Prostate gland (tissue), 2 donors: ENCODE measurements around the gene ILRUN. TPM values are rescaled to one million over a fixed set of nuclear protein-coding genes. Genes with fewer than 3 reads are reported as not detected.
"Not testable (repeated sequence)": the region's sequence is repeated elsewhere in the genome, so short reads cannot be mapped to it uniquely, and the experiment has no call there.

Experiments used
- DNase-seq: peaks from one replicate; pipeline ENCODE4 v3.0.0-alpha.2; 2019; ENCODE audit warnings: low spot score
- H3K27ac ChIP-seq, 2 donors: fragments of 200-600 bp; sonication (generic); 2 replicates each; pipeline ENCODE4 v1.5.1; 2017 to 2019
- H3K27me3 ChIP-seq: fragments of 200-600 bp; sonication (generic); replicated peaks from 2 replicates; pipeline ENCODE4 v1.5.1; 2019; ENCODE audit not compliant: insufficient read depth
- H3K36me3 ChIP-seq, 2 donors: fragments of 200-600 bp; sonication (generic); 1 replicate in 1 of 2; 2 replicates in 1 of 2; pipeline versions ENCODE4 v1.5.1 to v1.8.1; 2017 to 2019
- H3K4me1 ChIP-seq: fragments of 200-600 bp; sonication (generic); replicated peaks from 2 replicates; pipeline ENCODE4 v1.5.1; 2019
- H3K4me3 ChIP-seq, 2 donors: fragments of 200-600 bp; sonication (generic); 2 replicates each; pipeline ENCODE4 v1.5.1; 2017 to 2019
- H3K9me3 ChIP-seq: fragments of 200-600 bp; sonication (generic); 2 replicates; pipeline ENCODE4 v1.5.1; 2017
- POLR2A ChIP-seq: fragments of 450-650 bp; IDR thresholded peaks from one replicate; pipeline ENCODE4 v1.6.1; 2016; ENCODE audit warnings: antibody characterized with exemption, mild to moderate bottlenecking
- POLR2AphosphoS5 ChIP-seq: sonication (generic); formaldehyde crosslinking; IDR thresholded peaks from one replicate; pipeline ENCODE4 v1.6.1; 2017; ENCODE audit warnings: antibody characterized with exemption
- whole genome bisulfite sequencing: methylation state at CpG from one replicate; pipeline ENCODE4 v1.1.5; 2018; 5-methylcytosine and 5-hydroxymethylcytosine counted together
- intact Hi-C: fragments of 100-400 bp; cut with DNase I; formaldehyde crosslinking; loops from one replicate; pipeline ENCODE4 v1.14.2; 2022
- total RNA-seq, 2 donors: library from RNA; depleted of rRNA; stranded (reverse); fragments of >200 nt; gene quantifications; one replicate each; pipeline ENCODE4 v1.1.0, GENCODE V29; 2016
- TF ChIP-seq, protein P1 (sequence below), 4 experiments: fragments of 200-600 bp in 2 of 4; fragments of 450-650 bp in 2 of 4; sonication (generic) in 2 of 4; IDR thresholded peaks; 1 replicate in 3 of 4; 2 replicates in 1 of 4; pipeline ENCODE4 v1.5.1; 2016 to 2019; ENCODE audit warnings: antibody characterized with exemption in 4 of 4, mild to moderate bottlenecking in 2 of 4, moderate library complexity in 2 of 4

The ILRUN gene
- total RNA-seq, 2 donors from 2014 or later: 57.4 to 93.6 TPM

DNA sequence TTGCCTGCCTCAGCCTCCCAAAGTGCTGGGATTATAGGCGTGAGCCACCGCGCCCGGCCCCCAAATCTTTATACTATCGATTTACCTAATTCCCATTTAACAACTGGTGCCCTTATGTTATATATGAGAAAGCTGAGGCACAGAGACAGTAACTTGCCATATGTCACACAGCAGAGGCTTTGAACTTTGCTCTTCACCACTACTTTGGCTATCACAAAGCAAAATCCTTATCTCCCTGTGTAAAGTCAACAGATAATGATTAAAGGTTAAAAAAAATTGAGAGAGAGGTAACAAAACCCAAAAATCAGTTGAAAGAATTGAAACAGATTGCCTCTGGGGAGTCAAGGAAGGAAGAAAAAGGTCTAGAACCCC, 22.3 kb downstream of the ILRUN start:
- H3K4me3 ChIP-seq: no peak overlapping the region
- intact Hi-C loops: no loop called here
- H3K4me1 ChIP-seq: no peaks in the 10 kb centered on the region
- no peak for DNase-seq
- H3K27ac ChIP-seq: no peak overlapping the region
- TF ChIP-seq POLR2AphosphoS5 (no peak), POLR2A (no peak)
- TF ChIP-seq, protein P1, sequence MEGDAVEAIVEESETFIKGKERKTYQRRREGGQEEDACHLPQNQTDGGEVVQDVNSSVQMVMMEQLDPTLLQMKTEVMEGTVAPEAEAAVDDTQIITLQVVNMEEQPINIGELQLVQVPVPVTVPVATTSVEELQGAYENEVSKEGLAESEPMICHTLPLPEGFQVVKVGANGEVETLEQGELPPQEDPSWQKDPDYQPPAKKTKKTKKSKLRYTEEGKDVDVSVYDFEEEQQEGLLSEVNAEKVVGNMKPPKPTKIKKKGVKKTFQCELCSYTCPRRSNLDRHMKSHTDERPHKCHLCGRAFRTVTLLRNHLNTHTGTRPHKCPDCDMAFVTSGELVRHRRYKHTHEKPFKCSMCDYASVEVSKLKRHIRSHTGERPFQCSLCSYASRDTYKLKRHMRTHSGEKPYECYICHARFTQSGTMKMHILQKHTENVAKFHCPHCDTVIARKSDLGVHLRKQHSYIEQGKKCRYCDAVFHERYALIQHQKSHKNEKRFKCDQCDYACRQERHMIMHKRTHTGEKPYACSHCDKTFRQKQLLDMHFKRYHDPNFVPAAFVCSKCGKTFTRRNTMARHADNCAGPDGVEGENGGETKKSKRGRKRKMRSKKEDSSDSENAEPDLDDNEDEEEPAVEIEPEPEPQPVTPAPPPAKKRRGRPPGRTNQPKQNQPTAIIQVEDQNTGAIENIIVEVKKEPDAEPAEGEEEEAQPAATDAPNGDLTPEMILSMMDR (IDR thresholded peaks at IDR 0.05): no peak
- 96% methylated on average over 5 of the region's 5 CpGs for WGBS
- no peaks in the 10 kb centered on the region for H3K36me3 ChIP-seq
- H3K27me3 ChIP-seq: no peaks in the 10 kb centered on the region
- no peaks in the 10 kb centered on the region for H3K9me3 ChIP-seq

DNA sequence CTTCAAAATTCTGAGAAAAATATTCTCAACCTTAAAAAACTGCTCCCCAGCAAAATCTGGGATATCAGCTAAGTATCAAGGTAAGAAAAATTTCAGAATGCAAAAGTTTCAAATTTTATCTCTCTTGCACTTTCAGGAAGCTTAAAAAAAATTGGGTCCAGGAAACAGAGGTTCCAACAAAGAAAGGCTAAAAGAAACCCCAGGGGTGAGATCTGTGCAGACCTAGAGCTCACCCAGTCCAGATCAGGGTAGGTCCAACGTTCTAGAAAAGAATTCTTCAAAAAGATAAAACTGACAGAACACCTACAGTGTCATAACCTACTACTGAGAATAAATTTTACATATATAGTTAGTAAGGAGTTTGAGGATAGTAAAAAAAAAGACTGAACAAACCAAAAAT, 23.5 kb downstream of the ILRUN start:
- intact Hi-C loops: no loop called here
- Histone ChIP-seq H3K4me3 (no peak overlapping the region), H3K27ac (no peak overlapping the region), H3K4me1 (no peaks in the 10 kb centered on the region), H3K27me3 (no peaks in the 10 kb centered on the region), H3K9me3 (no peaks in the 10 kb centered on the region), H3K36me3 (no peaks in the 10 kb centered on the region)
- TF ChIP-seq POLR2AphosphoS5: no peak
- TF ChIP-seq POLR2A: no peak
- TF ChIP-seq, protein P1 (IDR thresholded peaks at IDR 0.05): no peak
- no peak for DNase-seq
- 7% methylated on average over 1 of the region's 1 CpG for WGBS

DNA sequence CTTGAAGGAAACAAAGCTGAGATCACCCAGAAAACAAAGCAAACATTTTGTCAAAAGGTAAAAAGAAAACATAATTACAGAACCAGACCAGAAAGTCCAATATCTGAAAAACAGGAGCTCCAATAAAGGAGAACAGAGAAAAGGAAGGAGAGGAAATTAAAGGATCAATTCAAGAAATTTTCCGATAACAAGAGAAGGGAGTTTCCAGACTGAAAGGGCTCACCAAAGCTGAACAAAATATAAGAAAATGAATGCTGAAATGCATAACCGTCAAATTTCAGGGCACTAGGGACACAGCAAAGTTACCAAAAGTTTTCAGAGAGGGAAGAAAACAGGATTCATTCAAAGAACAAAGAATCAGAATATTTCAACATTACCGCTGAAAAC, 23.9 kb downstream of the ILRUN start:
- Histone ChIP-seq H3K4me3 (no peak overlapping the region), H3K36me3 (no peaks in the 10 kb centered on the region), H3K27ac (no peak overlapping the region), H3K27me3 (no peaks in the 10 kb centered on the region), H3K4me1 (no peaks in the 10 kb centered on the region), H3K9me3 (no peaks in the 10 kb centered on the region)
- WGBS: 81% methylated on average over 3 of the region's 3 CpGs
- no peak for TF ChIP-seq POLR2A
- TF ChIP-seq POLR2AphosphoS5: no peak
- TF ChIP-seq, protein P1 (IDR thresholded peaks at IDR 0.05): no peak
- intact Hi-C loops: no loop called here
- no peak for DNase-seq

DNA sequence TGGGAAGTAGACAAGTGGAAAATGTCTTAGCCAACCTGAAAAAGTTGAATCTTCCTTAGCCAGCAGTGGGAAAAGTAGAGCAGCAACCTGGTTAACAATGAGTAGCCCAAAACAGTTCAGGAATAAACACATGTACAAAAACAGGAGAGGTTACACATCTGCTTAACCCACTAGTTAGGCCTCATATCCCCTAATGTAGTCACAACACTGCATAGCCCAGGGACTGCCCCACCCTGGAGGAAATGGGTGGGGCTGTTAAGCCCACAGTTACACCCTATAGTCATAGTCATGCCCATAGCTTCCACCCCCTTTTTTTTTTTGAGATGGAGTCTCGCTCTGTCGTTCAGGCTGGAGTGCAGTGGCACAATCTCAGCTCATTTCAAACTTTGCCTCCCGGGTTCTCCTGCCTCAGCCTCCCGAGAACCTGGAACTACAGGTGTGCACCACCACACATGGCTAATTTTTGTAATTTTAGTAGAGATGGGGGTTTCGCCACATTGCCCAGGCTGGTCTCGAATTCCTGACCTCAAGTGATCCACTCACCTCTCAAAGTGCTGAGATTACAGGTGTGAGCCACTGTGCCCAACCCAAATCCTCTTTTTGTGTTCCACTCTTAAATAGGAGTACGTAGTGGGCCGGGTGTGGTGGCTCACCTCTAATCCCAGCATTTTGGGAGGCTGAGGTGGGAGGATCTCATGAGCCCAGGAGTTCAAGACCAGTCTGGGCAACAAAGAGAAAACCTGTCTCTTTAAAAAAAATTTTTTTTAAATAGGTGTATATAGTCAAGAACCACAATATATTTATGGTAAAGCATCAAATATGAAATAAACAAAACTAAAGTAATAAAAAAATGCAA, 24.5 kb downstream of the ILRUN start:
- WGBS: 90% methylated on average over 8 of the region's 8 CpGs
- H3K4me3 ChIP-seq: no peak overlapping the region
- intact Hi-C loops: no loop called here
- H3K4me1 ChIP-seq: no peaks in the 10 kb centered on the region
- H3K36me3 ChIP-seq: no peaks in the 10 kb centered on the region
- DNase-seq: no peak
- TF ChIP-seq, protein P1 (IDR thresholded peaks at IDR 0.05): no peak
- TF ChIP-seq POLR2A (no peak), POLR2AphosphoS5 (no peak)
- no peak overlapping the region for H3K27ac ChIP-seq
- H3K27me3 ChIP-seq: no peaks in the 10 kb centered on the region
- H3K9me3 ChIP-seq: no peaks in the 10 kb centered on the region

DNA sequence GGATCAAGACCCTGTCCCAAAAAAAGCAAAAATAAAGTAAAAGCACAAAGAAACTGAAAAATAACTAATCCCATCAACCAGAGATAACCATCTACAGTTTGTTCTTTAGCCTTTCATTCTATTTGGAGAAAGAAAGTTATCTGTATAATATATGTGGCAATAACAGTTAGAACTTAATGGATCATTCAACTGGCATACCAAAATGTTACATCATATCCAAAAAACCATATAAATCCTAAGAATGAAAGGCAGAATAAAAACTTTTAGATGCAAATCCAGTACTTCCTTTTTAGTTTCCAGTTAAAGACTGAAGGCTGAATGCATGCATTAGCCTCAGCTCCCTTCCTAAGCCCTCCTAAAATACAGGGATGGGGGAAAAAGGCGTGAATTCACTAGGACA, 25.2 kb downstream of the ILRUN start:
- Histone ChIP-seq H3K36me3 (no peaks in the 10 kb centered on the region), H3K27me3 (no peaks in the 10 kb centered on the region), H3K4me1 (no peaks in the 10 kb centered on the region), H3K4me3 (no peak overlapping the region), H3K9me3 (no peaks in the 10 kb centered on the region), H3K27ac (no peak overlapping the region)
- DNase-seq: no peak
- WGBS: 83% methylated on average over 1 of the region's 1 CpG
- intact Hi-C loops: no loop called here
- no peak for TF ChIP-seq POLR2A
- TF ChIP-seq POLR2AphosphoS5: no peak
- TF ChIP-seq, protein P1 (IDR thresholded peaks at IDR 0.05): no peak

DNA sequence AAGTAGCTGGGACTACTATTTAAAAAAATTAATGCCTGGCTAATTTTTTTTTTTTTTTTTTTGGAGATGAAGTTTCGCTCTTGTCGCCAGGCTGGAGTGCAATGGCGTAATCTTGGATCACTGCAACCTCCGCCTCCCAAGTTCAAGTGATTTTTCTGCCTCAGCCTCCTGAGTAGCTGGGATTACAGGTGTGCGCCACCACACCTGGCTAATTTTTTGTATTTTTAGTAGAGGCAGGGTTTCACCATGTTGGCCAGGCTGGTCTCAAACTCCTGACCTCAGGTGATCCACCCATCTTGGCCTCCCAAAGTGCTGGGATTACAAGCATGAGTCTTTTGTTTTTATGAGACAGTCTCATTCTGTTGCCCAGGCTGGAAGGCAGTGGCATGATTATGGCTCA, 27.8 kb downstream of the ILRUN start:
- H3K4me1 ChIP-seq: not testable (repeated sequence)
- WGBS: 98% methylated on average over 5 of the region's 5 CpGs

More for the DNA sequence above, 27.8 kb downstream of the ILRUN start:
- H3K9me3 ChIP-seq, H3K27me3 ChIP-seq, DNase-seq, intact Hi-C loops, H3K4me3 ChIP-seq, H3K27ac ChIP-seq, H3K36me3 ChIP-seq: not testable (repeated sequence)
